HG03159 (cell line): ENCODE data around the gene IFIT3.

Experiments
- ATAC-seq: cut with Tn5 transposase; IDR thresholded peaks from one replicate; pipeline ENCODE4 v1.9.1; 2021; ENCODE audit warnings: mild to moderate bottlenecking, moderate library complexity; ENCODE audit not compliant: unreplicated experiment

Gene IFIT3

DNA sequence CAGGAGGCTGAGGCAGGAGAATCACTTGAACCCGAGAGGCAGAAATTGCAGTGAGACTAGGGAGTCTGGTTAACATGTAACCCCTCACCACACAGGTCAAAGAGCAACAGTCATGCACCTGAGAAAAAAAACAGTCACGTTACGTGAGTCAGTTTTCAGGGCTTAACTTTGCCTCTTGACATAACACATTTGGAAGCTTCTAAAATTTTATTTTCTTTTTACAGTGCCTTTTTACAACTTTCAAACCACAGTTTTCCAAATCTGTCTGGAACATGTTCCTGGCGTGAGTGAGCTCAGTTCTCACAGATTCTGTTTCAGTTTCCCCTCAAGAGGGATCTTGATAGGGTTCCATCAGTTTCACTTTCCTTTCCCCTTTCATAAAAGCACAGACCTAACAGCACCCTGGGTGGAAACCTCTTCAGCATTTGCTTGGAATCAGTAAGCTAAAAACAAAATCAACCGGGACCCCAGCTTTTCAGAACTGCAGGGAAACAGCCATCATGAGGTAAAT is 4.4 kb downstream of the IFIT3 start:
- peak; percentile 44 for ATAC-seq

DNA sequence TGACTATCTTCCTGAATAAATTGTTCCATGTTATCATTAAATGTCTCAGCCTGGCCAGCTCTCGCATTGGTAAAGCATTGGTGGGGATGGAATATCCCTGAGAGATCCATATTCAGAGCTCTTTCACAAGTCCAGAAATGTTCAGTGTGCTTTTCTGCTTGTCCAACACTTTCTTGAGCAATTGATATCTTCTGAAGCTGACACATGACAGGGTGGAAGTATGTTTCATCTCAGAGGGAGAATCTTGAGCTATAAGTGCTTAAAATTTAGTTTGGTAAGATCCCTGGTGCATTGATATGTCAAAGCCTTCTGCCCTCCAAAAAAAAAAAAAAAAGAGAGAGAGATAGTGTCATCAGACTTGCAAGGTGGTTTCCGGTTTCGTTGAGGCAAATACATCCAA is 7.4 kb downstream of the IFIT3 start:
- no peak for ATAC-seq

DNA sequence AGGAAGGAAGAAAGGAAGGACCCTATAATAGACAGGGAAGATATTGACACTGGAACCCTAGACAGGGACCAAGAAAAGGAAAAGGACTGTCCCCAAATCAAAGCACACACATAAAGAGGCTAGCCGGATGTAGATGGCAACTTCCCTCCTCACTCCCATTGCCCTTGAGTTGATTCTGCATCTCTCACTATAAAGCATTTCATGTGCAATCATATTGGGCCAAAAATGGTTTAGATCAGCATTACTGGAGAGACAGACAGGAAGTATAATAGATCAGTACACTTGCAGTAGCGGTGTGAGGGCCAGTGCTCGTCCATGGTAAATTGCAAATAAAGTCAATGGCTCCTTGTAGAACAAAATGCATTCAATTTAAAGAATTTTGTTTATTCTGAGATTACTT is 8.4 kb downstream of the IFIT3 start:
- no peak for ATAC-seq

DNA sequence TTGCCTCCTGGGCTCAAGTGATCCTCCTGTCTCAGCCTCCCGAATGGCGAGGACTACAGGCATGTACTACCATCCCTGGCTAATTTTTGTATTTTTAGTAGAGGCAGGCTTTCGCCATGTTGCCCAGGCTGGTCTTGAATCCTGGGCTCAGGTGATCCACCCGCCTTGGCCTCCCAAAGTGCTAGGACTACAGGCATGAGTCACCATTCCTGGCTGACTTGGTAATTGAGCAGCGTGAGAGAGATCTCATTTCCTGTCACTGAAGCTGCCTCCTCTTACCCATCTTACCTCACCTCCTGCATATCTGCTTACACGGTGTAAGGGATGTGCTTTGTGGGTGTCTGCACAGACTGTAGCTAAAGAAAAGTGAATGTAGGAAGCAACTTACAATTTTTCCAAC is 9.7 kb downstream of the IFIT3 start:
- ATAC-seq = no peak

DNA sequence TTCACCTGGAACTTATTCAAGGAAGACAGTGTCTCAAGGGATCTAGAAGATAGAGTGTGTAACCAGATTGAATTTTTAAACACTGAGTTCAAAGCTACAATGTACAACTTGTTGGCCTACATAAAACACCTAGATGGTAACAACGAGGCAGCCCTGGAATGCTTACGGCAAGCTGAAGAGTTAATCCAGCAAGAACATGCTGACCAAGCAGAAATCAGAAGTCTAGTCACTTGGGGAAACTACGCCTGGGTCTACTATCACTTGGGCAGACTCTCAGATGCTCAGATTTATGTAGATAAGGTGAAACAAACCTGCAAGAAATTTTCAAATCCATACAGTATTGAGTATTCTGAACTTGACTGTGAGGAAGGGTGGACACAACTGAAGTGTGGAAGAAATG is 10.9 kb downstream of the IFIT3 start:
- no peak for ATAC-seq

DNA sequence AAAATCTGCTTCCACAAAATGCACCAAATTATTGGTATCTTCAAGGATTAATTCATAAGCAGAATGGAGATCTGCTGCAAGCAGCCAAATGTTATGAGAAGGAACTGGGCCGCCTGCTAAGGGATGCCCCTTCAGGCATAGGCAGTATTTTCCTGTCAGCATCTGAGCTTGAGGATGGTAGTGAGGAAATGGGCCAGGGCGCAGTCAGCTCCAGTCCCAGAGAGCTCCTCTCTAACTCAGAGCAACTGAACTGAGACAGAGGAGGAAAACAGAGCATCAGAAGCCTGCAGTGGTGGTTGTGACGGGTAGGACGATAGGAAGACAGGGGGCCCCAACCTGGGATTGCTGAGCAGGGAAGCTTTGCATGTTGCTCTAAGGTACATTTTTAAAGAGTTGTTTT is 12.1 kb downstream of the IFIT3 start:
- no peak for ATAC-seq

DNA sequence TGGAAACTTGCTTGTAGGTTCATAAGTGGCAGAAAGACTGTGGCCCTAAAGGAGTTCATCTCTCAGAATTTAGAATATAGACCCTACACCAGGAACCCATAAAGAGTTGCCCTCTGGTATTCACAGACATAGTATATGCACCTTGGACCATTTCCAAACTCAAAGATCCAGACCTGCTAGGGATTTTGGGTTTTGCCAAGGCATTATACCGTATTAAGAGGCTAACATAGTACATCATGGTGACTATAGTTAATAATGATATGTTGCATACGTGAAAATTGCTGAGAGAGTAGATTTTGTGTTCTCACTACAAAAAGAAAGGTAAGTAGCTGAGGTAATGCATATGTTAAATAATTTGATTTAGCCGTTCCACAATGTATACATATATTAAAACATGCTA is 13.9 kb downstream of the IFIT3 start:
- ATAC-seq = no peak

DNA sequence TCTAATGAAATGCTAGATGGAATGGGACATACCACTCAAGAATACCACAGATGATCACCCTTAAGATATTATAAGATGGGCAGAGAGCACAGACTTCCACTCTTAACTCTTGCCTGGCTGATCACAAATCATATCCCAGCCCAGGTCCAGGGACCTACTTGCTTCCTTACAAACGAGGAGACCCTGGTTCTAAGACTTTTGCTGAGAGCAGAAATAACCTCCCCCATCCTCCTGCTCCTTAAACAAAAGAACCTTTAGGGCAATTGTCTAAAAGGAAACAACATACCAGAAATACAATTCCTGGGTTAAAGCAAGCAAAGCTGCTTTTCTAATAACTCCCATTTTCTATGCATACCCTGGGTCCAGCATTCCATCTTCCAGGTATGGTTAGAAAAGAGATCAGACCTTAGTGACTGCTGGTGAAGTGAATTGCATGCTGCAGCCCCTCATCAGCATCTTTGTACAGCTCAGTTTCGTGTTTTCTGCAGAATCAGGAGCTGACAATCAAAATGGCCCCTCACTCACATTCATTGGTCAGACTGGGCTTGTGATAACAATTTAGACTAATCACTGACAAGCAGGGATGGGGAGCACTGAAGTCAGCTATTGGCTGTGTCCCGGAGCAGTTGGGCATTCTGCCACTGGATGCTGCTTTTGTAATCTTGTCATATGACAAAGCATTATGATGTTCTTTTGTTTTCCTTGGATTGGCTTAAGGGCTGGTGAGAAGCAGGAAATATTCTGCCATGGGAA is 14.6 kb downstream of the IFIT3 start:
- no peak for ATAC-seq

DNA sequence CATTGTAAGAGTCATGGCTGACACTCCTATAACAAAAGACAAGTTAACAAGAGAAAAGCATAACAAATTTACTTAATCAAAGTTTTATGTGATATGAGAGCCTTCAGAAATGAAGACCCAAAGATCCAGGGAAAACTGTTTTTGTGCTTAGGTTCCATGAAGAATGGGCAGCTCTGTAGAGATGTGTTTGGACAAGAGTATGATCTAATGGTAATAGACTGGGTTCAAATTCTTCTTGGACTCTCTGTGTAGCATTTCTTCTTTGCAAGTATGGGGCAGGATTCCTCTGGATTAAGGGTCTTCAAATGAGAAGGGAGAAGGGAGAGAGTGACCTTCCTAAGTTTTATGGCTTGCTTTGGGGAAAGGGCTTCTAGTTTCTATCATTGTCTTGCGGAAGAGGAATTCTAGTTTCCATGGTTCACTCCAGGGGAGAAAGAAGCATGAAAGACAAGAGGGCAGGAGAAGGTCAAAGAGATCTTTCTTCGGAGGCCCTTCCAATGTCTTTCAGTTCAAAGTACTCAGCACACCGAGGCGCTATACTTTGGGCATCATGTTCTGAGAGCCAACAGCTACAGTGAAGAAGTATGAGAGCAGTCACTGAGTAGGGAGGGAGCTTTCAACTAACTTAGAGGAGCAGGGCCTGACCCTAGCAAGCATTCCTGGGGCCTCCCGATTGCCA is 15.4 kb downstream of the IFIT3 start:
- no peak for ATAC-seq

DNA sequence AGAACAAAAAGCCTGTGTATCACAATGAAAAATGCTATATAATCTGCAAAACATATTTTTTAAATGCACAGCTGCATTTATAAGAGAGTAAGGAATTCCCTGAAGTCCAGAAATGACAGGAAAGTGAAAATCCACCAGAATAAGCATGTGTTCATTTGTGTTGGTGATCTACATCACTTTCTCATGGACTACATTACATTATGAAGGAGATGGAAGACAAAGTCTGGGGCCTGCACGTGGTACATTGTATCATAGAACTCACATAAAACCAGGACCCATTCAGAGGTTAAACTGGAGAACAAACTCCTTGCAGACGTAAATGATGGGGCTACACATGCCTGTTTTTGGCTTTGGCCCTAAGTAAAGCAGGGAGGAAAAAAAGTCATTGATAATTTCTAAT is 16.4 kb downstream of the IFIT3 start:
- ATAC-seq = no peak

DNA sequence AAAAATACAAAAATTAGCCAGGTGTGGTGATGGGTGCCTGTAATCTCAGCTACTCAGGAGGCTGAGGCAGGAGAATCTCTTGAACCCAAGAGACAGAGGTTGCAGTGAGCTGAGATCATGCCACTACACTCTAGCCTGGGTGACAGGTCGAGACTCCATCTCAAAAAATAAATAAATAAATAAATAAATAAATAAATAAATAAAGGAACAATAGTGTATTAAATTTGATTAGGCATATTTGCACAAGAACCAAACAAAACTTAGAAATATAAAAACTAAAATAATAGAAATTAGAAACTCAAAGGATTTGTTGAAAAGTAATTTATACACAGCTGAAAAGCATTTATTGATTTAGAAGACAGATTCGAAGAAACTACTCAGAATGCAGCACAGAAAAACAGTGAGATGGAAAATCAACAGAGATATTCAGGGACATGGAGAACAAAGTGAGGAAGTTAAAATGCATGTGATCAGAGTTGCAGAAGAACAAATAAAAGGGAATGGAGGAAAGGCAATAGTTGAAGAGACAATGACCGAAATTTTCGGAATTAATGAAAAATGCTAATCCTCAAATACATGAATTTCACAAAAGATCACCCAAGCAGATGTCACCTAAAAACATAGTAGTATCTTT is 17.7 kb downstream of the IFIT3 start:
- no peak for ATAC-seq

DNA sequence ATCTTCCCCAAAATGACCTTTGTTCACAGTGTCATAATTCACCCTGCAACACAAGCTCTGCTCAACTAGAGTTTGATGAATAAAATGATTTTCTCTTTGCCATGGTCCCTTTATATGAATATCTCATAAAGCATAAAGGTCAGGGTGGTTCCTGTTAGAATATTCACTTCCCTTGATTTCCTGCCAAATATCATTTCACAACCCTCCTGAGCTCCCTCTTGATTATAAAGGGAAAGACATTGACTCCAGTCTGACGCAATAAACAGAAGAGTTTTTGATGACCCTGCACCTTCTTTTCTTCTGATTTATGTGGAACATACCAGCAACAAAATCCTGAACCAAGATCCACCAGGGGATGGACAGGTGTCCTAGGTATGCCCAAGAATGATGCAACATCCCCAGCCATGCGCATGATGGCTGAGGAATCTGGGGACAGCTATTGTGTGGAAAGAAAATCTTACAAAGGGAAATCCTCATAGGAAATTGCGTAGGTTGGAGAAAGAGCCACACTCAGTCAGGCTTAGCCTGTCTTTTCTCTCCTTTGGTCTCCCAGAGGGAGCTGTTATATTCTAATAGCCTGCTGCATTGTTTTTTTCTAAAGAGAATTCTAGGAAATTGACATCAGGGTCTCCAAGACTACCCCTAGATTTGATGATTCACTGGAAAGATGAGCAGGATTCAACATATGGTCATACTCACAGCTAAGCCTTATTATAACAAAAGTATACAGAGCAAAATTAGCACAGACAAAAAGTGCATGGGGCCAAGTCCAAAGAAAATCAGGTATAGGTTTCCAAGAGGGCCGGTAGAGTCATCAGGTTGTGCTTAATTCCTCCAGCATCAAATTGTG is 18.8 kb downstream of the IFIT3 start:
- no peak for ATAC-seq

DNA sequence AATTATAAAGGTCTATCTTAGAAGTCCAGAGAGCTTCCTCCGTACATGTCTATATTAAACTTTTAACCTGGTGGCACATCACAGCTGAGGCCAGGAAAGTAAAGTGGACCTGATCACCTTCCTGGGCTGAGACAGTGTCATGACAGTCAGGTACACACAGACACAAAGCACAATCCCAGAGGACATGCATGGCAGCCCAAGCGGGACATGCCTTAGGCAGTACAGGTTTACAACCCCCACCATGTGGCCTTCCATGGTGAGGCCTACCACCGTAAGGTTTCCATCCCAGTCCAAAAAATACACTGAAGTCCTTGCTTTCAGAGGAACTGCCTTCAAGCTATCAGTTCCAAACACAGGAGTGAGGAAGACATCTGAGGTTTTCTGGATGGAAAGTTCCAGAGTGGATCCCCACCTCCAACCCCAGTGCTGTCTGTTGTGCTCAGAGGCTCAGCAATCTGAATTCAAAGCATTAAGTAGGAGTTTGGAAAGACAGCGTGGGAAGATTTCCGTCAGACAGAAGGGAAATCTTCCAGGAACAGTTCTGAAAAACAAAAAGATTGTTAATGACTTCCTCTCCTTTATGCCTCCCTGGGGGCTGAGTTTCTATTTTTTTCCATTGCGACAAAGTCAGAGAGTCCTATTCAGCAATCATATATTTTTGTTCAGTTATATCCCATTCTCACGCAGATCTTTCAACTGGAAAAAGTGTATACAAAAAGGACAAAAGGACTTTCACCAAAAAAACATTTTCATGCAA is 20.1 kb downstream of the IFIT3 start:
- ATAC-seq = no peak

DNA sequence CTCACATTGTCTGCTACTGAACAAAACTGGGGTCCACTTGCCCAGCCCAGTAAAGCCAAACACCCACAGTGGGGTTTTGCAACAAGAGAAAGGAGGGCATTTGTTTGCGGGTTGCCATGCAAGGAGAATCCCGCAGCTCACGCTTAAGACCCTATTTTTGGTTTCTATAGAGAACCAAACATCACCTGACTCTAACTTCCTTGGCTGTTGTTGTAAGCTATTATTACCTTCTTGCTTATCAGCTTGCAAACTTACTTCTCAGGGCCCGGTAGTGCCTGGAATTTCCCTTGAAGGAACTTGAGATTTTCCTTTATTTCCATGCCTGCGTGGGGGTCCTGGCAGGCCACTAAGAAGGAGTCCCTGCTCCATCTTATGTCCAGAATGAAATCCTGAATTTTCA is 20.7 kb downstream of the IFIT3 start:
- ATAC-seq = no peak

DNA sequence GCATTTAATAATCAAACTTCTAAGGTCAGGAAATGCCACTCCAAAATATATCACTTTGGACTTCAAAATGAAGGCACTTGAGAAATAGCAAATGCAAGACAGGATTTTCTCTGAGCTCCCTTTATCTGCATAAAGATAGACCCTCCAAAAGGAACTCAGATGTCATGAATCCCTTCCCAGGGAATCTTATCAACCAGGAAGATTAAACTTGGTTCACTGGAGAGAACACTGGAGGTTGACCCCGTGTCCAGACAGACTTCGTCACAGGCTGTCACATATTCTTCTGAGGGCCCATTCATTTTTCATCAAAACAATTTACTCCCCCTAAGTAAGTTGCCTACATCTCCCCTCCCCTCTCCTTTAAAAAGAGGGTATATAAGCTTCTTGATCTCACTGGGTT is 21.2 kb downstream of the IFIT3 start:
- no peak for ATAC-seq

DNA sequence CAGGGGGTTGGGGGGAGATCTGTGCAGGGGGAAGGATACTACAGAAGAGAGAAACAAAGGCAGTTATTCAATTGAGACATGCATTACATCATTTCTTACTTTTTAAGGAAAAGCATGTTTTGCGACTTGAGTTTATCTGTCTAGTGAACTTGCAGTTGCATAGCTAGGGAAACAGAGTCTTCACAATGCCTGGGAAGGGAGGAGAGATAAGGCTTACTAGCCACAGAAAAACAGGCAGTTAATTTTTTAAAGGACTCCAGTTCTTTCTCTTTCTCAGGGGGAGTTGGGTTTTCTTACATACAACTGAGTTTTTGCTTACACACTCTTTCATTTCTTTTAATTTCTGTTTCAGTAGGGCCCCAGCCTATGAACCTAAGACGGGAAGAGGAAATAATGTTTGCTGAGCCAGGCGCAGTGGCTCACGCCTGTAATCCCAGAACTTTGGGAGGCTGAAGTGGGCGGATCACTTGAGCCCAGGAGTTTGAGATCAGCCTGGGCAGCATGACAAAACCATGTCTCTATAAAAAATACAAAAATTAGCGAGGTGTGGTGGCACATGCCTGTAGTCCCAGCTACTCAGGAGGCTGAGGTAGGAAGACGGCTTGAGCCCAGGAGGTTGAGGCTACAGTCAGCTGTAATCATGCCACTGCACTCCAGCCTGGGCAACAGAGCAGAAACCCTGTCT is 23.0 kb downstream of the IFIT3 start:
- ATAC-seq = peak; percentile 35

DNA sequence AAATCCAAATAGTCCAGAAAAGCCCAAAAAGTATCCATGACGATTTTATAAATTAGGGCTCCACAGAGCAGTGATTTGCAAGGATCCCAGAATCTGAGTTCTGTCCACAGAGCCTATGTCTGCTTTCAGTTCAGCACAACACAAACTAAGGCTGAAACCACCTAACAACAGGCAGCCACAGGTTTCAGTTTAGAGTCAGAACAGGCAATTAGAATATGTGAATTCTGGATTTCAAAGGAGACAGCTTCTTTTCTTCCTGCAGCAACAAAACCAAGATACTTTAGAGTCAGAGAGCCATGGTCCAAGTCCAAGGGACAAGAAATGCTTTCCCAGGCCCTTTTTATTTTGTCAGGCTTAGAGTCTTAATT is 23.6 kb downstream of the IFIT3 start:
- peak; percentile 86 for ATAC-seq

DNA sequence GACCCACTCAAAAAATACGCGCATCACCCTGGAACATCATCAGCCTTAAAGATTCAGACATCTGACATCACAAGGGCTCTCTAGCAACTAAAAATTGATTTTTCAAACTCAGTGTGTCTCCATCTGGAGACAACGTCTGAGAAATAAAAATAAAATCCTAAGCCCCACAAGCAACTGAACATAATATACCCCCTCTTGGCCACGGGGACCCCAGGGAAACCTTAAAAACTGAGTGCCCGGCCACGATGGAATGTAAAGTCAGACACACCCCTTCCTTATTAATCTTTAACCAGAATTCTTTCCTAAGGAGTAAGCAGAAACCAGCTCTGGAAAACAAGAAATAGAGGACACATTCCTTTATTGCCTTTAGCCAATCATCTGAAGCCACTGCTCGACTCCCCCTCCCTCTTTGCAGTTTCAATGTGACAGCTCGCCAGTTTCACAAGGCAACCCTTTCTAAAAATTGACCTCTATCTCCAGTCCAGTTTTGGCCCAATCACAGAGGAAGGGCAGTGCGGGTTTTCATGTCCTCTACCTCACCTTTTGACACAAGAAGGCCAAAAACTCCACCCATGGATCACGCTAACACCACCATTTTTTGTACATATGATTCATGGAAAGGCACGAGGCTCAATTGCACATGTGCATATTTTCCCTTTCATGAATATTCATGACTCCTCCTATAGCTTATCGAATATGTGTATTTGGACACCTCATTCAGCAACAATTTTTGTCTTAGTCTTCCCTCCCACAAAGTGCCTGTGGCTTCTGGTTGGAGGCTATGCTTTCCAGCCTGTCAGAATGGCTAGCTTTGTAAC is 24.2 kb downstream of the IFIT3 start:
- peak; percentile 49 for ATAC-seq

DNA sequence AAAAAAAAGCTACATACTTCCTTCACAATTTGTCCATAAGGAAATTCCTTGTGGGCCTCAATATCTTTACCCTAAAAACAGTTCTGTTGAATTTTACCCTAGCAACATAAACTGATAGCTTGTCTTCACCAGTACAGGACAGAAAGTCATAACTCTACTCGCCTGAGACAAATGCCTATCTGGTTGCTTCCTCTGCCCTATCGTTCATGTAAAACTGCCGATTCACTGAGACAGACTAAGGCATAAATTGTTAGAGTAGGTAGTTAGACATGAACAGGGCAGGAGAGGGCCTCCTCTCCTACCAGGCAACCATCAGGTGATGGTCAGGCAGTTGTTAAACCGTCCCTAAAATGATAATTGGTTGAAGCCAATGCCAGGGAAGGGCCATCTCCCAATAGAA is 25.0 kb downstream of the IFIT3 start:
- no peak for ATAC-seq
